Spinal cord (tissue), 10 donors: ENCODE data around the gene TTC13. TPM values are rescaled to one million over a fixed set of nuclear protein-coding genes. Genes with fewer than 3 reads are reported as not detected.

ENCODE experiments used
- DNase-seq, 6 donors: peaks; one replicate each; pipeline versions ENCODE4 v3.0.0 to v3.0.0-alpha.2; 2013 to 2015; ENCODE audit warnings: low spot score in 6 of 6, low read depth in 4 of 6
- H3K27ac ChIP-seq: one replicate; pipeline ENCODE4 v1.5.1; 2013; ENCODE audit warnings: low read depth, low read length, control low read depth
- H3K27me3 ChIP-seq: one replicate; pipeline ENCODE4 v1.6.1; 2013; ENCODE audit warnings: low read length; ENCODE audit not compliant: control insufficient read depth, insufficient read depth
- H3K36me3 ChIP-seq: one replicate; pipeline ENCODE4 v1.6.1; 2013; ENCODE audit warnings: low read length; ENCODE audit not compliant: control insufficient read depth, insufficient read depth
- H3K4me1 ChIP-seq: one replicate; pipeline ENCODE4 v1.6.1; 2013; ENCODE audit warnings: low read length; ENCODE audit not compliant: control insufficient read depth, insufficient read depth
- H3K4me3 ChIP-seq: one replicate; pipeline ENCODE4 v1.5.1; 2013; ENCODE audit warnings: low read depth, low read length, control low read depth
- H3K9me3 ChIP-seq: one replicate; pipeline ENCODE4 v1.6.1; 2013; ENCODE audit warnings: low read length; ENCODE audit not compliant: control insufficient read depth, insufficient read depth
- WGBS: methylation state at CpG from one replicate; pipeline ENCODE4 v1.1.5; 2013; ENCODE audit warnings: missing lambda C conversion rate; ENCODE audit not compliant: insufficient coverage; 5-methylcytosine and 5-hydroxymethylcytosine counted together
- polyA plus RNA-seq, 2 donors: library from polyadenylated mRNA; unstranded; fragments of 120-200 nt; gene quantifications; one replicate each; pipeline ENCODE4 v1.2.1, GENCODE V29; 2013; ENCODE audit not compliant: insufficient read length in 2 of 2
- total RNA-seq, 2 donors: library from RNA; depleted of rRNA in 1 of 2; stranded (reverse); fragments of 120-200 nt in 1 of 2; fragments of >200 nt in 1 of 2; gene quantifications; one replicate each; pipeline versions ENCODE4 v1.2.3 to v1.2.4, GENCODE V29; 2013 to 2014
- donor health status: healthy.

TTC13 gene
- total and polyA plus RNA-seq, 4 donors = 23.5 to 48.3 (median 35.1) TPM

DNA sequence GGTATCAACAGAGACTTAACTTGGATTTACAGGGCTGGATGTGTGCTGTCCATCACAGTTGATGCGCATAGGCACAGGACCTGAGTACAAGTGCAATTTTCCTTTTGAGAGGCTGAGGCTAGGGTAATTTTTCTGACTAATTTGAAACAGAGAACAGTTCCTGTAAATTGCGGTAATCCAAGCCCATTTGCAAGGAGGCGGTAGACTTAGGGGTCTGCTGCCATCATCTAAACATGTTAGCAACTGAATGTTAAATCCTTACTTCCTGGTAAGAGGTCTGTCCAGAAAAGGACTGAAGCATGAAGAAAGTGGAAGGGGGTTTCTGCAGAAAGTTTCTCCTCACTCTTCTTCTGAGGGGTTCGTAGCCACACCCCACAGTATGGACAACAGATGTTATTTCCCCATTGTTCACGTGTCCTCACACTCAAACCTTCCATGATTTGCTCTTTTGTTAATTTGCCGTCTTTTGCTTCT lies 86.6 kb downstream of the TTC13 start:
- Histone ChIP-seq H3K4me1 (no peaks in the 10 kb centered on the region), H3K4me3 (no peak overlapping the region), H3K27me3 (no peaks in the 10 kb centered on the region), H3K27ac (no peak overlapping the region), H3K36me3 (no peaks in the 10 kb centered on the region), H3K9me3 (no peaks in the 10 kb centered on the region)
- DNase-seq = no peak
- WGBS = 72% methylated on average over 3 of the region's 6 CpGs

DNA sequence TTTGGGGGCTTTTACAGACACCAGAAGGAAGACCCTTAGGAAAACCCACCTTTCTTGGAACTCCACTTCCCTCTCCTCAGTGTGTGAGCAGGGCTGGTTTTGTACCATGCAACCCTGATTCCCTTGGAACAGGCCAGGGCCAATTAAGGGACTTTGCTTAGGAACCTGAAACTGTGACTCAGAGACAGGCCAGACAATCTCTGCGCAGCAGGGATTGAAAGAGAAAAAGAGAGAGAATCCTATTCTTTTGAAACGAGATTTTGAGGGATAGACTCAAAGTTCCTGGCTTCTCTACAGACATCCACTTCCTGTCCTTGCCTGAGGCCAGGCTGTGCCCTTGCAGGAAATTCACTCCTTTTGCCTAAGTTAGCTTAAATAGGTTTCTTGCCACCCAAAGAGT lies 87.2 kb downstream of the TTC13 start:
- H3K36me3 ChIP-seq = no peaks in the 10 kb centered on the region
- H3K4me3 ChIP-seq = no peak overlapping the region
- H3K27ac ChIP-seq = no peak overlapping the region
- no peaks in the 10 kb centered on the region for H3K4me1 ChIP-seq
- H3K9me3 ChIP-seq = no peaks in the 10 kb centered on the region
- 74% methylated on average over 2 of the region's 2 CpGs for WGBS
- H3K27me3 ChIP-seq = no peaks in the 10 kb centered on the region
- no peak for DNase-seq

DNA sequence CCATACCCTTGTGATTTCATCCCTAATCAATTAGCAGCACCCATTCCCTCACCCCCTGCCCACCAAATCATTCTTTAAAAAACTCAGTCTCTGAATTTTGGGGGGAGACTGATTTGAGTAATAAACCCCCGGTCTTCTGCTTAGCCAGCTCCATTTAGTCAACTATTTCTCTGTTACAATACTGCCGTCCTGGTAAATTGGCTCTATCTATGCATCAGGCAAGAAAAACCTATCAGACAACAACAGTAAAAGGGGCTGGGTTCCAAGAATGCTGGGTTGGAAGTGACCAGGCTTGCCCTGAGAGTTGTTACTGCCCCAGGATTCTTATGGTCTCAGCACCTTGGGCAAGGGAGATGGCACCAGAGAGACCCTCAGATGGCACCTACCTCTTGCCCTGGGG lies 94.0 kb downstream of the TTC13 start:
- Histone ChIP-seq H3K4me1 (no peaks in the 10 kb centered on the region), H3K27ac (no peak overlapping the region), H3K27me3 (no peaks in the 10 kb centered on the region), H3K9me3 (peaks cover 2% of the 10 kb centered on the region), H3K36me3 (no peaks in the 10 kb centered on the region), H3K4me3 (no peak overlapping the region)
- no CpG with 5 or more reads among the region's 2 CpGs for WGBS
- DNase-seq = no peak

DNA sequence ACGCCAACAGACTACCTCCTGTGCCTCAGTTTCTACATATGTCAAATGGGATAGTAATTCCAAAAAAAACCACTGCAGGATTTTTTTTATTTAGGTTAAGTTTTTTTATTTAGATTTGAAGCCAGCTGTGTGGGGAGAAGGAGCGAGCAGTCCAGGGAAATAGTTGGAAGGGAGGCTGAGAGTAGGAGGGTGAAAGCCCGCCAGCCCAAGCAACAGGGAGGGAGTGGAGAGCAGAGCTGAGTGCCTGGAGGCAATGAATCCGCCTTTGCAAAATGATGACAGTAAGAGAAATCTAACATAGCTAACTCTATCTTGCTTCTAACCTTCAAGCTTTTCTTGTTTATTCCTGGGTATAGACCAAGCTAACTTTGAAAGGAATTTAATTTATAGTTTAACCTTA lies 94.7 kb downstream of the TTC13 start:
- H3K9me3 ChIP-seq = peaks cover 2% of the 10 kb centered on the region
- H3K27me3 ChIP-seq = no peaks in the 10 kb centered on the region
- WGBS = 62% methylated on average over 2 of the region's 4 CpGs
- H3K4me3 ChIP-seq = no peak overlapping the region
- H3K36me3 ChIP-seq = no peaks in the 10 kb centered on the region
- H3K27ac ChIP-seq = no peak overlapping the region
- no peaks in the 10 kb centered on the region for H3K4me1 ChIP-seq
- DNase-seq = no peak

DNA sequence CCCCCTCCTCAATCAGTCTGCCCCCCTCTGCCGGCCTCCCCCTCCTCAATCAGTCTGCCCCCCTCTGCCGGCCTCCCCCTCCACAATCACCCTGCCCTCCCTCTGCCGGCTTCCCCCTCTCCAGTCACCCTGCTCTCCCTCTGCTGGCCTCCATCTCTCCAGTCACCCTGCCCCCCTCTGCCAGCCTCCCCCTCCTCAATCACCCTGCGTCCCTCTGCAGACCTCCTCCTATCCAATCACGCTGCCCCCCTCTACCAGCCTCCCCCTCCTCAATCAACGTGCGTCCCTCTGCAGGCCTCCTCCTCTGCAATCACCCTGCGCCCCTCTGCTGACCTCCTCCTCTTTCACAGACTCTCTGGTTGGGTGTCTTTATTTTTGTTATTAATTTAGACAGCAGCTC lies 98.9 kb downstream of the TTC13 start:
- H3K4me3 ChIP-seq = no peak overlapping the region
- no peaks in the 10 kb centered on the region for H3K4me1 ChIP-seq
- WGBS = 0% methylated on average over 1 of the region's 8 CpGs
- H3K36me3 ChIP-seq = no peaks in the 10 kb centered on the region
- no peak overlapping the region for H3K27ac ChIP-seq
- peaks cover 2% of the 10 kb centered on the region for H3K9me3 ChIP-seq
- no peaks in the 10 kb centered on the region for H3K27me3 ChIP-seq
- DNase-seq = no peak

DNA sequence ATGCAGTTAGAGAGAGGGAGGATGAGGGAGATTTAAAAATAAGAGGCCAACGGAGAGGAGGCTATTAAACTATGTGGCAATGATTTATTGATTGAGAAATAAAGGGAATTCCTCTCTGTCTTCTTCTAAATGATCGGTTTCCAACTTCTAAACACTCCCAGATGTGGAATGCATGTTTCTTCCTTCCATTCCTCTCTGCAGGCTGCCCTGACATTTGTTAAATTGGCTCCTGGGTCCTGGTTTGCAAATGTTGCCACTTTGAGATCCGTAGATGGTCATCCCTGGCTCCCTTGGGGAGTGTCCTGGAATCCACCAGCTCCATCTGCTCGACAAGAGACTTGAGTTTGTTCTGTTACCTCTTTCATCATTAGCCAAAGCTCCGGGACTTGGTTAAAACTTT lies 100.1 kb downstream of the TTC13 start:
- no peak overlapping the region for H3K4me3 ChIP-seq
- no peaks in the 10 kb centered on the region for H3K9me3 ChIP-seq
- no peaks in the 10 kb centered on the region for H3K36me3 ChIP-seq
- no peaks in the 10 kb centered on the region for H3K27me3 ChIP-seq
- H3K27ac ChIP-seq = no peak overlapping the region
- 38% methylated on average over 1 of the region's 5 CpGs for WGBS
- DNase-seq = peak in 1 of 6 donors; percentile 37
- no peaks in the 10 kb centered on the region for H3K4me1 ChIP-seq

DNA sequence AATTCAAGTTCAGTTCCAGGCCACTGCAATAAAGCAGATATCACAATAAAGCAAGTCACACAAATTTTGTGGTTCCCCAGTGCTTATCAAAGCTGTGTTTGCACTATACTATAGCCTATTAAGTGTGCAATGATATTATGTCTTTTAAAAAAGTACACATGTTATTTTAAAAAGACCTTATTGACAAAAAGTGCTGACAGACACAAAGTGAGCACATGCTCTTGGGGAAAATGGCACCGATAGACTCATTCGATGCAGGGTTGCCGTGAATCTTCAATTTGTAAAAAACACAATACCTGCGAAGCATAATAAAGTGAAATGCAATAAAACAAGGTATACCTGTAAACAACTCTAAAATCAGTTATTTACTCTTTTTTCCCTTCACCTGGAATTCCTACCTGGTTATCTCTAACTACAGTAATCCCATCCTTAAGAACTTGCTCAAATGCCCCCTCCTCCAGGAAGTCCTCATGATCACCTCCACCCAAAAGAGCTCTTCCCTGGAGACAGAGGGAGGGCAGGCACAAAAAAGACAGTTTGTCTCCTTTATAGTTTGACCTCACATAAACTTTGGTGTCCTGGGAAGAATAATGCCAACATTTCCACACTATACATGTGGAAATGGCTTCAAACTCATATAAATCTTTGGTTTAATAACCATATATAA lies 100.6 kb downstream of the TTC13 start:
- H3K27me3 ChIP-seq = no peaks in the 10 kb centered on the region
- H3K9me3 ChIP-seq = no peaks in the 10 kb centered on the region
- no peaks in the 10 kb centered on the region for H3K4me1 ChIP-seq
- H3K36me3 ChIP-seq = no peaks in the 10 kb centered on the region
- DNase-seq = no peak
- no peak overlapping the region for H3K4me3 ChIP-seq
- WGBS = 100% methylated on average over 3 of the region's 4 CpGs
- H3K27ac ChIP-seq = no peak overlapping the region

DNA sequence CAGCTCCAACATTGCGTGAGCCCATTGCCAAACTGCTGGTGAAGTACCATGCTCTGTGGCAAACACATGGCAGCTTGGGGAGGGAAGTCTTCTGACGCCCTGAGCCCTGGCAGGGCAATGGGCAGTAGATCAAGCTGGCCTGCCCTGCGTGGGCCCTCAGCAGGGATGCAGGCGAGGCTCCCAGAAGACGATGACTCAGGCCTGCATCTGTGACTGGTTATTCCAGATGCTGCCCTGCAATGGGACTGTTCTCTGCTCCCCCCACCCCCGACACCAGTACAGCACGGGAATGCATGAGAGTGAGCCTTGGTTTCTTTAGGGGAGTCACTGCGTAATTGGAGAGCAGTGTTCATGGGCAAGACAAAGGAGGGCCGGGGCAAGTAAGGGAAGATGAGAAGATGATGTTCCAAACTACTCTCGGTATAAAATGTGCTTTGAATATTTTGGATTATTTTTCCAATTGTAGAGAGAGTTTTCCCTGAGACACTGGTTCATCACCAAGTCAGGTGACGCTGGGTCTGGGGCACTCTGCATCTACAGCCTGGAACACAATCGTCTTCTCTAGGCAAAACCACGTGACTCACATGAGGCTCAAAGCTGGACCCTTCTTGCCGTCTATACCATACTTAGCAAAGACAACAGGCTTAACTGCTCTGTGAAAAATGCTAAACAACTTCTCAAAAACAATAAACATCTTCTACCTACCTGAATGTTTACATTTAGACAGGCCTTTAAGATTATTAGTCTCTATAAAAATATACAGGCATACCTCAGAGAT lies 101.3 kb downstream of the TTC13 start:
- Histone ChIP-seq H3K27me3 (no peaks in the 10 kb centered on the region), H3K27ac (no peak overlapping the region), H3K4me1 (no peaks in the 10 kb centered on the region), H3K36me3 (no peaks in the 10 kb centered on the region), H3K9me3 (no peaks in the 10 kb centered on the region), H3K4me3 (no peak overlapping the region)
- DNase-seq = no peak
- 95% methylated on average over 13 of the region's 14 CpGs for WGBS

DNA sequence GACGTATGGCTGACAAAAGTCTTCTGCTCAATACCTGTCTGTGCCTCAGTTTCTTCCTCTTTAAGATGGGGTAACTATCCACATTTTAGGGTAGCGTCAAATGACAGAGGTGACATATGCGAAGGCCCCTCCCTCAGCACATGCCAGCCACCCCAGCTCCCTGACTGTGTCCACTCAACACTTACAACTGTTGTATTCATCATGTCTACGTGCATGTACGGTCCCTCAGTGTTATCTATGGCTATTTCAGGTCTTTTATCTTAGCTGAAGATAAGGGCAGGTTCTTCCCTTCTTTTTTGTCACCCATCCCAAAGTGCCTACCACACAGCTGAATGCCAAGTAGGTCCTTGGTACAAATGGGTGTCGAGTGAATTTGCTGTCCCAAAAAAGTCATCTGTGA lies 102.0 kb downstream of the TTC13 start:
- 95% methylated on average over 3 of the region's 6 CpGs for WGBS
- DNase-seq = no peak
- Histone ChIP-seq H3K36me3 (no peaks in the 10 kb centered on the region), H3K4me1 (no peaks in the 10 kb centered on the region), H3K27ac (no peak overlapping the region), H3K4me3 (no peak overlapping the region), H3K27me3 (no peaks in the 10 kb centered on the region), H3K9me3 (no peaks in the 10 kb centered on the region)

DNA sequence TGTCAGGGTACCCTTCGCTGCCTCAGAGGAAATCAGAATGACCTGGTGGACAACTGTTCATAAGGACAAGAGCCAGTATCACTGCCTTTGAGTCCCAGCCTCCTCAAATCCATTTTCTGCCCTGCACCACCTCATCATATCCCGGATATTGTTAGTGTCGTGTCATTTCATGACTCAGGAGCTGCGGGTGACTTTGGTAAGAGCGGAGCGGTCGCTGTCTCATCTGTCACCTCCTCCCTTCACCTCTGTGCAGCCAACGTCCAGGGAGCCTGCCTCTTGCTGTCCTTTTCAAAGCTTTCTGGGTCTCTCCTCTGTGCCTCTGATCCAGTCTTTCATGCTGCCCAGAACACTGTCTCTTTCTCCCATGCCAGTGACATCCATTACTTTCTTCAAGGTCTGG lies 103.3 kb downstream of the TTC13 start:
- no peaks in the 10 kb centered on the region for H3K4me1 ChIP-seq
- no peaks in the 10 kb centered on the region for H3K27me3 ChIP-seq
- 92% methylated on average over 8 of the region's 8 CpGs for WGBS
- no peak overlapping the region for H3K27ac ChIP-seq
- DNase-seq = no peak
- H3K4me3 ChIP-seq = no peak overlapping the region
- no peaks in the 10 kb centered on the region for H3K9me3 ChIP-seq
- no peaks in the 10 kb centered on the region for H3K36me3 ChIP-seq
